Hematopoietic multipotent progenitor cell treated with erythropoietin and hydrocortisone succinate and interleukin-3 and kit ligand, for 6 days (in vitro differentiated cells): Measurements from ENCODE around the gene RHOC.

Source experiments
- DNase-seq: peaks from one replicate; pipeline ENCODE4 v3.0.0-alpha.2; 2015

The RHOC gene

GRCh38 chr1:112700290-112701226 is 6.4 kb downstream of the RHOC start:
- DNase-seq, result peak; percentile 96

- DNase-seq, result no peak
Measured at GRCh38 chr1:112699425-112700144, 7.3 kb downstream of the RHOC start.

- peak; percentile 87 for DNase-seq
Measured at GRCh38 chr1:112698366-112699310, 8.3 kb downstream of the RHOC start.

- DNase-seq, result no peak
Measured at GRCh38 chr1:112697781-112698201, 9.1 kb downstream of the RHOC start.

- DNase-seq, result peak; percentile 75
Measured at GRCh38 chr1:112696578-112697314, 10.2 kb downstream of the RHOC start.

GRCh38 chr1:112695276-112695675 is 11.7 kb downstream of the RHOC start:
- no peak for DNase-seq

GRCh38 chr1:112694363-112694929 is 12.5 kb downstream of the RHOC start:
- no peak for DNase-seq

GRCh38 chr1:112693821-112694220 is 13.1 kb downstream of the RHOC start:
- no peak for DNase-seq

- no peak for DNase-seq
Measured at GRCh38 chr1:112692681-112693080, 14.2 kb downstream of the RHOC start.

- DNase-seq, result no peak
Measured at GRCh38 chr1:112689842-112690237, 17.1 kb downstream of the RHOC start.

GRCh38 chr1:112689196-112689841 is 17.6 kb downstream of the RHOC start:
- no peak for DNase-seq

- DNase-seq, result no peak
Measured at GRCh38 chr1:112688781-112689193, 18.1 kb downstream of the RHOC start.

GRCh38 chr1:112687785-112688496 is 19.0 kb downstream of the RHOC start:
- DNase-seq, result no peak

GRCh38 chr1:112687361-112687760 is 19.6 kb downstream of the RHOC start:
- no peak for DNase-seq

- no peak for DNase-seq
Measured at GRCh38 chr1:112686835-112687234, 20.1 kb downstream of the RHOC start.

GRCh38 chr1:112686417-112686816 is 20.5 kb downstream of the RHOC start:
- DNase-seq, result no peak

GRCh38 chr1:112685913-112686312 is 21.0 kb downstream of the RHOC start:
- no peak for DNase-seq

GRCh38 chr1:112678605-112679004 is 28.3 kb downstream of the RHOC start:
- no peak for DNase-seq

GRCh38 chr1:112677501-112677900 is 29.4 kb downstream of the RHOC start:
- no peak for DNase-seq

GRCh38 chr1:112676543-112676942 is 30.4 kb downstream of the RHOC start:
- peak; percentile 67 for DNase-seq
